ENCODE measurements around the gene DIAPH3. TPM values are rescaled to one million over a fixed set of nuclear protein-coding genes. Genes with fewer than 3 reads are reported as not detected.

The DIAPH3 gene
- total and polyA plus RNA-seq, 2 experiments from 2014 or later: 2.9 to 5.2 TPM

GRCh38 chr13:59975807-59976435 is 187.8 kb downstream of the DIAPH3 start:
- H3K4me1 ChIP-seq (ENCODE audit: low read depth): peaks cover 7% of the 10 kb centered on the region
- H3K4me3 ChIP-seq: no peak overlapping the region
- DNase-seq (ENCODE audit: low read depth in 1 of 2, low spot score in 1 of 2): no peak
- no peaks in the 10 kb centered on the region for H3K9me3 ChIP-seq (ENCODE audit: low read depth)
- no peaks in the 10 kb centered on the region for H3K36me3 ChIP-seq
- no peaks in the 10 kb centered on the region for H3K27me3 ChIP-seq
- TF ChIP-seq CTCF (IDR thresholded peaks at IDR 0.05; ENCODE audit: low read depth, low read length): no peak
- no peak overlapping the region for H3K27ac ChIP-seq

DNA sequence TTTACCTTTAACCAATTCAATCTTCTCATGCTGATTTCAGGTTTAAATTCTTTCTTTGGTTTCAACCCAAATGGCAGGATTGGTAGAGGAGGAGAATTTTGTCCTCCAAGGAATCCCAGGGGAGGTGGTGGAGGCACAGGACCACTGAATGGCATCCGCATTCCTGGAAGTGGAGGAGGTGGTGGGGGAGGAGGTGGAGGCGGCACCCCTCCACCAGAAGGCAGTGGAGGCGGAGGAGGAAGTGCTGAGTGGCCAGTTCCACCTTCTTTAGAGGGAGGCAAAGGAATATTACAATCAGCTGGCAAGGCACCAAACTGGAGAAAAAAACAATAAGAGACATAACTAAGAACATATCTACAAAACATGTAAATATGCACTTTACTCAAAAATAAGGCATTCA is 192.9 kb downstream of the DIAPH3 start:
- no peaks in the 10 kb centered on the region for H3K9me3 ChIP-seq (ENCODE audit: low read depth)
- H3K4me3 ChIP-seq: no peak overlapping the region
- H3K27ac ChIP-seq: no peak overlapping the region
- DNase-seq (ENCODE audit: low read depth in 1 of 2, low spot score in 1 of 2): no peak
- no peak for TF ChIP-seq CTCF (IDR thresholded peaks at IDR 0.05; ENCODE audit: low read depth, low read length)
- peaks cover 7% of the 10 kb centered on the region for H3K4me1 ChIP-seq (ENCODE audit: low read depth)
- no peaks in the 10 kb centered on the region for H3K27me3 ChIP-seq
- no peaks in the 10 kb centered on the region for H3K36me3 ChIP-seq

DNA sequence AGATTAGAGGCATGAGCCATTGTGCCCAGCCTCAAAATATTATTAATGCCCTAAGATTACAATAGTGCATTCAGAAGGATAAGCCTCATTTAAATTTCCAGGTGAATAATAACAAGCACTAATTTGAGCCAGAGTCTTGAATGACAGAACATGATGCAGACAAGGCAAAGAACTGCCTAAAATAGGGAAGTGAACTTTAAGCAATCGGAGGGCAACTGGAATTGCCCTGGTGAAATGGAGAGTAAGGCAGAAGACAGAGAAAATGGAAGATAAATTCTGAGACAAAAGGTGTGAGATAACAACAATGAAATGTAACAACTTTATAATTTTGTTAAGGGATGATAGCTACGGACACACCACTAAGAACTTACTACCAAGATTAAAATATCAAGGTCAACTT is 199.9 kb downstream of the DIAPH3 start:
- no peak for TF ChIP-seq CTCF (IDR thresholded peaks at IDR 0.05; ENCODE audit: low read depth, low read length)
- no peaks in the 10 kb centered on the region for H3K4me1 ChIP-seq (ENCODE audit: low read depth)

DNA sequence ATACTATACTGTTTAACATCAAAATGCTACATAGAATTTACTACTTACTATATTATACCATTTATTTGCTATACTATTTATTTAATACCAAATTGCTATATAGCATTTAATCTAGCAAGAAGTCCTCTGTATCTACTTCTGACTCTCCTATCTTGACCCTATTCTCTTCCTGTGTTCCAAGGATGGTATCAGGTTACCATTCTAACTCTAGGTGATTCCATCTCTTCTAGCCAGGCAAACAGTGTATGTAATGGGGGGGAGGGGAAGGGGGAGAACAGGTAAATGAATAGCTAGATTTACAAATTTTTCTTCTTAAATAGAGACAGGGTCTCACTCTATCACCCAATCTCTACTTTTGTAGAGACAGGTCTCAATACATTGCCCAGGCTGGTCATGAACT is 200.3 kb downstream of the DIAPH3 start:
- Histone ChIP-seq H3K27ac (no peak overlapping the region), H3K4me3 (no peak overlapping the region)
- no peak for DNase-seq (ENCODE audit: low read depth in 1 of 2, low spot score in 1 of 2)

More for the DNA sequence above, 199.9 kb downstream of the DIAPH3 start:
- Histone ChIP-seq H3K27ac (no peak overlapping the region), H3K36me3 (no peaks in the 10 kb centered on the region), H3K4me3 (no peak overlapping the region), H3K27me3 (no peaks in the 10 kb centered on the region), H3K9me3 (ENCODE audit: low read depth) (no peaks in the 10 kb centered on the region)
- no peak for DNase-seq (ENCODE audit: low read depth in 1 of 2, low spot score in 1 of 2)

DNA sequence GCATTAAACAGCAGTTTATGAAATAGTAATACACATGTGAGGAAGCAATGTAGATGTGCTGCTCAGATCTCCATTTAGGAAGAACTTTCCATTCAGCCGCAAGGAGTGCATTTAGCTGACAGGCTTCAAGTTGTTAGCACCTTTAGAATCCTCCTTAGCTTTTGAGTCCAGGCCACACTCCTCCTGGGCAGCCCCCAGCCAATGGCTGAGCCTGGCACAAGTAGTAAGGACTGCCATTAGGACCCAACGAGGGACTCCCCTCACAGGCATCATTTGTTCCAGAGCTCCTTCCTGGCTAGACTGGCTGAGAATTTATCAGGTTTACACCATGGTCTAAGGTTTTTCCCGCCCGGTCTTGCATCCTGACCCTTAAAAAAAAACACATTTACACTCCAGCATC is 201.4 kb downstream of the DIAPH3 start:
- DNase-seq (ENCODE audit: low read depth in 1 of 2, low spot score in 1 of 2): peak in 1 of 2 donors; percentile 6
- Histone ChIP-seq H3K4me3 (no peak overlapping the region), H3K4me1 (ENCODE audit: low read depth) (no peaks in the 10 kb centered on the region), H3K27ac (no peak overlapping the region), H3K36me3 (no peaks in the 10 kb centered on the region), H3K9me3 (ENCODE audit: low read depth) (no peaks in the 10 kb centered on the region), H3K27me3 (no peaks in the 10 kb centered on the region)
- no peak for TF ChIP-seq CTCF (IDR thresholded peaks at IDR 0.05; ENCODE audit: low read depth, low read length)

More for the DNA sequence above, 200.3 kb downstream of the DIAPH3 start:
- TF ChIP-seq CTCF (IDR thresholded peaks at IDR 0.05; ENCODE audit: low read depth, low read length): no peak
- Histone ChIP-seq H3K36me3 (no peaks in the 10 kb centered on the region), H3K27me3 (no peaks in the 10 kb centered on the region), H3K9me3 (ENCODE audit: low read depth) (no peaks in the 10 kb centered on the region), H3K4me1 (ENCODE audit: low read depth) (no peaks in the 10 kb centered on the region)

Data from cardiac muscle cell (in vitro differentiated cells and primary cell).